Measurements from ENCODE around the gene TEX2. TPM values are rescaled to one million over a fixed set of nuclear protein-coding genes. Genes with fewer than 3 reads are reported as not detected.
A peak's percentile ranks its signal among the peaks of the same experiment; 100 is the strongest.

Gene TEX2
- total and polyA plus RNA-seq, 2 of the 13 experiments (the other 11 are each of a cell fraction or from before 2014, with no cell fraction given), result 21.4 to 37.7 TPM

DNA sequence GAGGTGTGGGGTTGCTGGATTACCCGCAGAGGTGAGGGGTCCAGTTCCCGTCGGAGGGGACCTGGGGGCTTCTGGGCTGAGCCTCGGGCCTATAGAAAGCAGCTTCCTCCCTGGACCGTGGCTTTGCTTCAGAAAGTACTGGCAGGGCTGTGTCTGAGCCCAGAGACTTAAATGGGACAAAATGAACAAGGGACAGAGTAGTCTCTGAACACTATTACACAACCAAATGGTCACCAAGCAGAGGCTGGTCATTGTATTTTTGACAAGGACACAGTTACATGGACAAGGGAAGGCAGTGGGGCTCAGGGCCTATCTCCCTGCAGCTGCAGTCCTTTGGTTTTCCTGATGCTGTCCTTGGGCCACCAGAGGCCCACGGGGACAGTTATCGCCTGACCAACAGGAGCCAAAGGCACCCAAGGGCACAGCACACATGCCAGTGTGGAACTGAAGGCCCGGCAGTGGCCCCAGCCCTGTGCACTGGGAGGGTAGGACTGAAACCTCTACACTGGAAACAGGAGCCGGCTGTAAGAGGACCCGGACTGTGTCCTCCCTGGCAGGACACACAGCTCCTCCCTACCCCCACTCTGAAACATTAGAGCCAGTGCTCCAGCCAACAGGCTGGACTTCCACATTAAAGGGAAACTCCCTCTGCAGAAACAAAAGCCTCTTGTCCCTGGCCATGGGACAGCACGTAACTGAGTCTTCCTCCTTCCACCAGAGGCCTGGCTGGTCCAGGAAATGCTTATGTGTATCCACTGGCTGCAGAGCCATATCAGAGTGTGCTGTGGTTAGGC, 107.1 kb downstream of the TEX2 start (continued):
- TF ChIP-seq ZNF614 (CRISPR knock-in tag; IDR thresholded peaks at IDR 0.05; ENCODE audit: borderline replicate concordance) (0 out of 2 replicates have a peak, but pooled peaks have one; percentile 34), ZFP36 (IDR thresholded peaks at IDR 0.05; ENCODE audit: borderline replicate concordance, low read depth, low read length, partially characterized antibody) (no peak), ZNF772 (CRISPR knock-in tag; IDR thresholded peaks at IDR 0.05) (no peak), SRF (IDR thresholded peaks at IDR 0.05; ENCODE audit: low read depth, low read length) (no peak), ZNF777 (CRISPR knock-in tag; IDR thresholded peaks at IDR 0.05) (peak; percentile 56), GABPB1 (CRISPR knock-in tag; IDR thresholded peaks at IDR 0.05) (peak; percentile 11; the same call in 1 of the 2 replicates), MAFK (conservative IDR thresholded peaks at IDR 0.05 in 1 of 2, IDR thresholded peaks at IDR 0.05 in 1 of 2; ENCODE audit: low read length in 2 of 2) (no peak), SATB2 (CRISPR knock-in tag; IDR thresholded peaks at IDR 0.05) (no peak), ZNF616 (CRISPR knock-in tag; IDR thresholded peaks at IDR 0.05; ENCODE audit: low read depth) (no peak), DR1 (CRISPR knock-in tag; IDR thresholded peaks at IDR 0.05) (no peak), ZNF512 (CRISPR knock-in tag; IDR thresholded peaks at IDR 0.05) (no peak), CC2D1A (CRISPR knock-in tag; IDR thresholded peaks at IDR 0.05) (no peak), ZFY (CRISPR knock-in tag; IDR thresholded peaks at IDR 0.05) (peak; percentile 86), MBNL3 (CRISPR knock-in tag; conservative IDR thresholded peaks at IDR 0.05) (no peak), MAZ (IDR thresholded peaks at IDR 0.05; ENCODE audit: borderline replicate concordance, low read depth, low read length) (0 out of 2 replicates have a peak, but pooled peaks have one; percentile 23), MAZ (CRISPR knock-in tag; IDR thresholded peaks at IDR 0.05; ENCODE audit: low read depth) (no peak), ARHGAP35 (CRISPR knock-in tag; IDR thresholded peaks at IDR 0.05; ENCODE audit: borderline replicate concordance) (no peak), ZNF143 (CRISPR knock-in tag; IDR thresholded peaks at IDR 0.05) (no peak), EHMT2 (IDR thresholded peaks at IDR 0.05; ENCODE audit: borderline replicate concordance, low read depth, low read length) (0 out of 2 replicates have a peak, but pooled peaks have one; percentile 23), DMAP1 (CRISPR knock-in tag; IDR thresholded peaks at IDR 0.05) (no peak), DPF2 (CRISPR knock-in tag; IDR thresholded peaks at IDR 0.05; ENCODE audit: borderline replicate concordance, low read depth) (peak; percentile 76), HMG20A (CRISPR knock-in tag; IDR thresholded peaks at IDR 0.05; ENCODE audit: borderline replicate concordance) (peak; percentile 64), ZNF430 (CRISPR knock-in tag; IDR thresholded peaks at IDR 0.05) (no peak), MLLT10 (CRISPR knock-in tag; IDR thresholded peaks at IDR 0.05) (no peak), ZNF30 (CRISPR knock-in tag; IDR thresholded peaks at IDR 0.05) (no peak), PCBP1 (IDR thresholded peaks at IDR 0.05; ENCODE audit: borderline replicate concordance, low read depth, low read length) (no peak)
- TF ChIP-seq, protein P1, sequence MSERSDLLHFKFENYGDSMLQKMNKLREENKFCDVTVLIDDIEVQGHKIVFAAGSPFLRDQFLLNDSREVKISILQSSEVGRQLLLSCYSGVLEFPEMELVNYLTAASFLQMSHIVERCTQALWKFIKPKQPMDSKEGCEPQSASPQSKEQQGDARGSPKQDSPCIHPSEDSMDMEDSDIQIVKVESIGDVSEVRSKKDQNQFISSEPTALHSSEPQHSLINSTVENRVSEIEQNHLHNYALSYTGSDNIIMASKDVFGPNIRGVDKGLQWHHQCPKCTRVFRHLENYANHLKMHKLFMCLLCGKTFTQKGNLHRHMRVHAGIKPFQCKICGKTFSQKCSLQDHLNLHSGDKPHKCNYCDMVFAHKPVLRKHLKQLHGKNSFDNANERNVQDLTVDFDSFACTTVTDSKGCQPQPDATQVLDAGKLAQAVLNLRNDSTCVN (CRISPR knock-in tag; IDR thresholded peaks at IDR 0.05; ENCODE audit: borderline replicate concordance), result no peak
- TF ChIP-seq, protein P2, sequence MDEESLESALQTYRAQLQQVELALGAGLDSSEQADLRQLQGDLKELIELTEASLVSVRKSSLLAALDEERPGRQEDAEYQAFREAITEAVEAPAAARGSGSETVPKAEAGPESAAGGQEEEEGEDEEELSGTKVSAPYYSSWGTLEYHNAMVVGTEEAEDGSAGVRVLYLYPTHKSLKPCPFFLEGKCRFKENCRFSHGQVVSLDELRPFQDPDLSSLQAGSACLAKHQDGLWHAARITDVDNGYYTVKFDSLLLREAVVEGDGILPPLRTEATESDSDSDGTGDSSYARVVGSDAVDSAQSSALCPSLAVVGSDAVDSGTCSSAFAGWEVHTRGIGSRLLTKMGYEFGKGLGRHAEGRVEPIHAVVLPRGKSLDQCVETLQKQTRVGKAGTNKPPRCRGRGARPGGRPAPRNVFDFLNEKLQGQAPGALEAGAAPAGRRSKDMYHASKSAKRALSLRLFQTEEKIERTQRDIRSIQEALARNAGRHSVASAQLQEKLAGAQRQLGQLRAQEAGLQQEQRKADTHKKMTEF (CRISPR knock-in tag; IDR thresholded peaks at IDR 0.05), result peak; percentile 94

Measured in HepG2 (cell line).